ENCODE results near the gene MAPT. TPM values are rescaled to one million over a fixed set of nuclear protein-coding genes. Genes with fewer than 3 reads are reported as not detected.

Gene MAPT
- total RNA-seq, 2 donors from 2014 or later: 11.7 to 14.7 TPM

- H3K36me3 ChIP-seq: no peaks in the 10 kb centered on the region
- no peak for DNase-seq (ENCODE audit: low spot score)
- TF ChIP-seq POLR2AphosphoS5 (IDR thresholded peaks at IDR 0.05) (no peak), POLR2A (IDR thresholded peaks at IDR 0.05) (no peak), CTCF (IDR thresholded peaks at IDR 0.05) (no peak)
- no peak overlapping the region for H3K4me3 ChIP-seq
- H3K4me1 ChIP-seq (replicated peaks): no peaks in the 10 kb centered on the region
- no peaks in the 10 kb centered on the region for H3K9me3 ChIP-seq
- H3K27ac ChIP-seq: no peak overlapping the region
- no peaks in the 10 kb centered on the region for H3K27me3 ChIP-seq (replicated peaks; ENCODE audit: insufficient read depth)
- WGBS: 85% methylated on average over 7 of the region's 7 CpGs
- intact Hi-C loops (cut with DNase I): no loop called here
Measured at GRCh38 chr17:45849536-45849990, 44.8 kb upstream of the MAPT start.

- intact Hi-C loops (cut with DNase I): no loop called here
- no peak overlapping the region for H3K4me3 ChIP-seq
- no peak for DNase-seq (ENCODE audit: low spot score)
- no peaks in the 10 kb centered on the region for H3K4me1 ChIP-seq (replicated peaks)
- H3K9me3 ChIP-seq: no peaks in the 10 kb centered on the region
- no peaks in the 10 kb centered on the region for H3K36me3 ChIP-seq
- 86% methylated on average over 4 of the region's 4 CpGs for WGBS
- H3K27ac ChIP-seq: no peak overlapping the region
- H3K27me3 ChIP-seq (replicated peaks; ENCODE audit: insufficient read depth): no peaks in the 10 kb centered on the region
- TF ChIP-seq POLR2A (IDR thresholded peaks at IDR 0.05) (no peak), POLR2AphosphoS5 (IDR thresholded peaks at IDR 0.05) (no peak), CTCF (IDR thresholded peaks at IDR 0.05) (no peak)
Measured at GRCh38 chr17:45850011-45850410, 44.3 kb upstream of the MAPT start.

GRCh38 chr17:45850468-45850867 lies 43.9 kb upstream of the MAPT start:
- H3K27me3 ChIP-seq (replicated peaks; ENCODE audit: insufficient read depth): no peaks in the 10 kb centered on the region
- H3K4me1 ChIP-seq (replicated peaks): no peaks in the 10 kb centered on the region
- H3K27ac ChIP-seq: no peak overlapping the region
- no peaks in the 10 kb centered on the region for H3K36me3 ChIP-seq
- no peak for DNase-seq (ENCODE audit: low spot score)
- intact Hi-C loops (cut with DNase I): no loop called here
- no peak overlapping the region for H3K4me3 ChIP-seq
- H3K9me3 ChIP-seq: no peaks in the 10 kb centered on the region
- no peak for TF ChIP-seq CTCF (IDR thresholded peaks at IDR 0.05)
- TF ChIP-seq POLR2AphosphoS5 (IDR thresholded peaks at IDR 0.05): no peak
- TF ChIP-seq POLR2A (IDR thresholded peaks at IDR 0.05): no peak
- 87% methylated on average over 5 of the region's 5 CpGs for WGBS

- WGBS: 86% methylated on average over 6 of the region's 6 CpGs
- no peaks in the 10 kb centered on the region for H3K36me3 ChIP-seq
- no peak for DNase-seq (ENCODE audit: low spot score)
- no peaks in the 10 kb centered on the region for H3K4me1 ChIP-seq (replicated peaks)
- no peak overlapping the region for H3K27ac ChIP-seq
- no peak overlapping the region for H3K4me3 ChIP-seq
- H3K9me3 ChIP-seq: no peaks in the 10 kb centered on the region
- no peak for TF ChIP-seq POLR2A (IDR thresholded peaks at IDR 0.05)
- TF ChIP-seq CTCF (IDR thresholded peaks at IDR 0.05): no peak
- no peak for TF ChIP-seq POLR2AphosphoS5 (IDR thresholded peaks at IDR 0.05)
- H3K27me3 ChIP-seq (replicated peaks; ENCODE audit: insufficient read depth): no peaks in the 10 kb centered on the region
- intact Hi-C loops (cut with DNase I): no loop called here
Measured at GRCh38 chr17:45851022-45851421, 43.3 kb upstream of the MAPT start.

- Histone ChIP-seq H3K27ac (no peak overlapping the region), H3K36me3 (no peaks in the 10 kb centered on the region), H3K27me3 (replicated peaks; ENCODE audit: insufficient read depth) (no peaks in the 10 kb centered on the region), H3K4me3 (no peak overlapping the region), H3K4me1 (replicated peaks) (no peaks in the 10 kb centered on the region), H3K9me3 (no peaks in the 10 kb centered on the region)
- TF ChIP-seq CTCF (IDR thresholded peaks at IDR 0.05) (no peak), POLR2AphosphoS5 (IDR thresholded peaks at IDR 0.05) (no peak), POLR2A (IDR thresholded peaks at IDR 0.05) (no peak)
- 33% methylated on average over 8 of the region's 8 CpGs for WGBS
- DNase-seq (ENCODE audit: low spot score): no peak
- intact Hi-C loops (cut with DNase I): no loop called here
Measured at GRCh38 chr17:45851464-45851863, 42.9 kb upstream of the MAPT start.

All from prostate gland (tissue), 2 donors.